HG03103 (cell line): ENCODE measurements around the gene BBS12.

Source experiments
- ATAC-seq: cut with Tn5 transposase; IDR thresholded peaks from one replicate; pipeline ENCODE4 v1.9.1; 2021; ENCODE audit warnings: low read depth; ENCODE audit not compliant: unreplicated experiment

Gene BBS12

GRCh38 chr4:122788935-122789334 lies 56.4 kb downstream of the BBS12 start:
- no peak for ATAC-seq

GRCh38 chr4:122793811-122794210 lies 61.3 kb downstream of the BBS12 start:
- ATAC-seq, result no peak
